Ishikawa (cell line): ENCODE data around the gene HIC1.

Experiments
- CEBPB ChIP-seq: IDR thresholded peaks from 2 replicates; pipeline ENCODE4 v1.6.1; 2012
- CREB1 ChIP-seq: IDR thresholded peaks from 2 replicates; pipeline ENCODE4 v1.6.1; 2012; ENCODE audit warnings: low read depth
- EGR1 ChIP-seq: IDR thresholded peaks from 2 replicates; pipeline ENCODE4 v1.6.1; 2012
- EP300 ChIP-seq: IDR thresholded peaks from 2 replicates; pipeline ENCODE4 v1.6.1; 2012; ENCODE audit warnings: borderline replicate concordance
- FOXM1 ChIP-seq: IDR thresholded peaks from 2 replicates; pipeline ENCODE4 v1.6.1; 2012; ENCODE audit warnings: low read depth, borderline replicate concordance
- MAX ChIP-seq: IDR thresholded peaks from 2 replicates; pipeline ENCODE4 v1.6.1; 2012
- NFIC ChIP-seq: IDR thresholded peaks from 2 replicates; pipeline ENCODE4 v1.6.1; 2012
- RAD21 ChIP-seq: IDR thresholded peaks from 2 replicates; pipeline ENCODE4 v1.6.1; 2012; ENCODE audit warnings: low read depth
- REST ChIP-seq: IDR thresholded peaks from 2 replicates; pipeline ENCODE4 v1.6.1; 2012; ENCODE audit warnings: low read depth, mild to moderate bottlenecking
- TAF1 ChIP-seq: IDR thresholded peaks from 2 replicates; pipeline ENCODE4 v1.6.1; 2012; ENCODE audit warnings: low read depth, mild to moderate bottlenecking
- TCF12 ChIP-seq: IDR thresholded peaks from 2 replicates; pipeline ENCODE4 v1.6.1; 2012; ENCODE audit warnings: low read depth
- TEAD4 ChIP-seq: IDR thresholded peaks from 2 replicates; pipeline ENCODE4 v1.6.1; 2012
- USF1 ChIP-seq: IDR thresholded peaks from 2 replicates; pipeline ENCODE4 v1.6.1; 2012
- YY1 ChIP-seq: IDR thresholded peaks from 2 replicates; pipeline ENCODE4 v1.6.1; 2012; ENCODE audit warnings: low read depth
- ZBTB7A ChIP-seq: IDR thresholded peaks from 2 replicates; pipeline ENCODE4 v1.6.1; 2012; ENCODE audit warnings: low read depth

Gene HIC1

GRCh38 chr17:2054512-2055291 is at the start of gene HIC1:
Gene HIC1 (plus strand): TSS chr17:2055103. CDS start chr17:2056691, 1,588 bp downstream.
- TF ChIP-seq MAX, result peak; percentile 52; the same call in 1 of the 2 replicates
- no peak for TF ChIP-seq YY1
- peak; percentile 13; the same call in 1 of the 2 replicates for TF ChIP-seq EGR1
- peak; percentile 66 for TF ChIP-seq ZBTB7A
- TF ChIP-seq FOXM1, result no peak
- TF ChIP-seq EP300, result peak; percentile 33; the same call in 1 of the 2 replicates
- TF ChIP-seq NFIC, result no peak
- TF ChIP-seq TCF12, result peak; percentile 25; the same call in 1 of the 2 replicates
- peak; percentile 82 for TF ChIP-seq RAD21

GRCh38 chr17:2008332-2009126 is 46.4 kb upstream of the HIC1 start:
- TF ChIP-seq NFIC (no peak), TEAD4 (no peak), EGR1 (no peak), FOXM1 (no peak), TCF12 (no peak), TAF1 (no peak), EP300 (no peak), CEBPB (no peak), ZBTB7A (no peak), YY1 (no peak), REST (no peak)

GRCh38 chr17:2009737-2010136 is 45.2 kb upstream of the HIC1 start:
- no peak for TF ChIP-seq TCF12
- no peak for TF ChIP-seq CREB1
- TF ChIP-seq EGR1, result no peak
- TF ChIP-seq TAF1, result no peak
- no peak for TF ChIP-seq TEAD4
- no peak for TF ChIP-seq USF1
- TF ChIP-seq REST, result no peak
- no peak for TF ChIP-seq ZBTB7A
- no peak for TF ChIP-seq EP300

- TF ChIP-seq CREB1, result no peak
- peak; percentile 84 for TF ChIP-seq USF1
- no peak for TF ChIP-seq EGR1
- TF ChIP-seq REST, result no peak
- TF ChIP-seq TEAD4, result 0 out of 2 replicates have a peak, but pooled peaks have one; percentile 30
- peak; percentile 47; the same call in 1 of the 2 replicates for TF ChIP-seq MAX
- no peak for TF ChIP-seq YY1
- peak; percentile 22; the same call in 1 of the 2 replicates for TF ChIP-seq CEBPB
- TF ChIP-seq EP300, result peak; percentile 27; the same call in 1 of the 2 replicates
- TF ChIP-seq NFIC, result peak; percentile 97
Measured at GRCh38 chr17:2011411-2012371, 43.2 kb upstream of the HIC1 start.
